ENCODE measurements around the gene AFF4.
"Not testable (repeated sequence)": the region's sequence is repeated elsewhere in the genome, so short reads cannot be mapped to it uniquely, and the experiment has no call there.

Gene AFF4

GRCh38 chr5:132887283-132887682, 76.2 kb downstream of the AFF4 start:
- no peak for DNase-seq

DNA sequence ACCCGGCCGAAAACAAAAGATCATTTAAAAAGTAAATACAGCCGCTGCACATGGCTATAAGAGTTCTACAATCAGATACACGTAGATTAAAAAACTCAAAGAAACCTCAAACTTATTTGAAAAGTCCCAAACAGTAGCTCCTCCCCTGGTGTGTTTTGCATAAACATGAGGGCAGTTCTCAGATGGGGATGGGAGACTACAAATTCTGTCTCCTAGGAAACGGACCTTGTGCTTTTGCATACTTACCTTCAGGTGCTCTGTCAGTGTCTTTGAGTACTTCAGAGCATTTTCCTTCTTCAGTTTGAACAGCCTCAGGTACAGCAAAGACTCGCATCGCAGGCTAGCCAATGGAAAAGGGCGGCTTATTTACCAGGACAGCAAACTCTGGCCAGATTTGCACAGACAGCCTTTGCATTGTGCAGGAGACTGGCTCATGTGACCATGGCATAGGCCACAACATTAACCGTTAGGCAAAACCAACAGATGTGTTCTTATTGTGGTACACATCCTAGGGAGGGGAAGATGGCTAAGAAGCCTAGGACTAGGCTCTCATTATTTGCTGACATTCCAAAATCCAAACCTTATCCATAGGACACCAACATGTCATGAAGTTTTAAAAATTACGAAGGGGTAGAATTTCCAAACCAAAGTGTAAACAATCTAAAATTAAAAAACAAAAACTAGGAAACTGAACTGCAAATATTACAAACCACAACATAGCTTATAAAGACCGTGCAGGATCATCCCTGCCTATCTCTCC, 77.2 kb downstream of the AFF4 start:
- no peak for DNase-seq

DNA sequence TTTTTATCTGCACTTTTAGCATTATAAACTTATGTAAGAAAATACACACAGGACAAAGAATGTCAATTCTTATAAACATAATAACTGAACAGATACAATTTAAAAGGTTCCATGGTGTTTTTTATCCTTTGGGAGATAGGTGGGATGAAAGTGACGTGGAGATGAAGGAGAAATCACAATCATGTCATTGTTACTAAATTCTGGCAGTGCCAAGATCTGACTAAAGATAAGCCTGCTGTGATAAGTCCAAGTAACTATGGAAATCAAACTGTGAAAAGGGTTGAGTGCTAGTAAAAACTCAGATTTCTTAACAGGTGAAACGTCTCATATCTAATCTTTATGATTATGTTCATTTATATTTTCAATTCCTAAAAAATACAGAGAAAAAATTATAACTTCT, 78.9 kb downstream of the AFF4 start:
- no peak for DNase-seq

- DNase-seq = no peak
These were observed 80.1 kb downstream of the AFF4 start for GRCh38 chr5:132883261-132883834.

DNA sequence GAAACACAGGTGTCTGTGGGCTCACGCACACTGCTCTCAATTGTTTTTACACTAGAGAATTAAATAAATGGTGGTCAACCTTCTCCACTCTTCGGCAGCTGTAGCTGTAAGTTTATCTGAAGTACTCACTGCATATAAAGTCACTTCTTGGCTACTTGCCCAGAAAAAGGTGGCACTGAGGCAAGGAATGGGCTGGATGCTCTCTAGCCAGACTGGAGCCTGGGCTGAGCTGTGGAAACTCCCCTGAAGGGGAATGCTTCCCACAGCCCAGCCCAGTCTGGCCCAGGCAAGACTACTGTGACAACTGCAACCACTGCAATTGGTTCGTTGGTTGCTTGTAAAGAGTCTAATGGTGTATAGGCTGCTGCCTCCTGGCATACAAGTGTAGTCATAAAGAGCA, 85.5 kb downstream of the AFF4 start:
- DNase-seq = no peak

DNA sequence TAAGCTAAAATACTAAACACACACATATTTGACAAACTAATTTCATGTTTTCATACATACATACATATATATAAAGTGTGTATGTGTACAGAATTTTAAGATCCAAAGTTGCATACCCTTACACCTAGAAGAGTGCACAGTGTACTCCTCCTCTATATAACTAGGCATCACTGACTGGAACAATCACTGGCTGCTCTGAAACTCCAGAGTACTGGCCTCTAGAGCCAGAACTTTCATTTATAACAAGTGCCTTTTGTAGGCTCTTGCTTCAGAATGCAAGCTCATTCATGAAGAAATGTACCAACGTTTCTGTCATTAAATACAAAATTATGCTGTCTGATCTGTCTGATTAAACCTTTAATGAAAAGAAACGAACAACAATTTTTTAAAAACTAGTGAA, 86.0 kb downstream of the AFF4 start:
- no peak for DNase-seq

DNA sequence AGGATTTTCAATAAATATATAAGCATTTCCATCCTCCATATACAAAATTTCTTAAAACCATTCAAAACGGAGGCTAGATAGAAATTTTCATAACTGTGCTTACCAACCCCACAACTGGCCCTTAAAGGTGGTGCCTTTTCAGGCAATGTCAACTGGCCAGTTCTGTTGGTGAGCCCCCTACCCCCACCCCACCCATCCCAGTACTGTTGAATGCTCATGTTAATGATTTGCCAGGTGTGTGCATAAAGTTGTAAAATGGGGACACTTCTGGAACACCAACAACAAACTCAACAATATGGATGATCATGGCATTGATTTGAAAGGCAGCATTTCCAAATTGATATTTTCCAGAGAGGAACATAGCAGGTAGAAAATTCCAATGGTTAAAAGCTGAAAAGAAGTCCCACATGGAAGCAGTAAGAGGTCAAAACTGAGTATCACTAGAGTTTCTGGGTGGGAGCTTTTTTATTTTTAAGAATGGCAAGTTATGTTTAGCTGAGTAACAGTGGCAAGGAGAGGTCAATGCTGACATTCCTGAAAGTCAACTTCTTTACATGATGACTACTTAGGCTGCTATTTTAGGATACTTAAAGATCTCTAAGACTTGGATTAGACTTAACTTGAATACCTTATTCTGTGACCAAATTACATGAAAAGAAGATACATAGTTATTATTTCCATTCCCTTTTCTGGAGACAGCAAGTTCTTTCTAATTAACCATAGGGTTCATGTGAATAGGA, 87.2 kb downstream of the AFF4 start:
- no peak for DNase-seq

- DNase-seq = no peak
These were observed 89.5 kb downstream of the AFF4 start for GRCh38 chr5:132873930-132874271.

GRCh38 chr5:132873119-132873929, 90.1 kb downstream of the AFF4 start, which contains the start of gene LEAP2:
TSS of gene LEAP2 (plus strand) at chr5:132873668. CDS start at chr5:132873695, 27 bp downstream.
- DNase-seq = no peak

- no peak for DNase-seq
These were observed 90.7 kb downstream of the AFF4 start for GRCh38 chr5:132872788-132873118.

DNA sequence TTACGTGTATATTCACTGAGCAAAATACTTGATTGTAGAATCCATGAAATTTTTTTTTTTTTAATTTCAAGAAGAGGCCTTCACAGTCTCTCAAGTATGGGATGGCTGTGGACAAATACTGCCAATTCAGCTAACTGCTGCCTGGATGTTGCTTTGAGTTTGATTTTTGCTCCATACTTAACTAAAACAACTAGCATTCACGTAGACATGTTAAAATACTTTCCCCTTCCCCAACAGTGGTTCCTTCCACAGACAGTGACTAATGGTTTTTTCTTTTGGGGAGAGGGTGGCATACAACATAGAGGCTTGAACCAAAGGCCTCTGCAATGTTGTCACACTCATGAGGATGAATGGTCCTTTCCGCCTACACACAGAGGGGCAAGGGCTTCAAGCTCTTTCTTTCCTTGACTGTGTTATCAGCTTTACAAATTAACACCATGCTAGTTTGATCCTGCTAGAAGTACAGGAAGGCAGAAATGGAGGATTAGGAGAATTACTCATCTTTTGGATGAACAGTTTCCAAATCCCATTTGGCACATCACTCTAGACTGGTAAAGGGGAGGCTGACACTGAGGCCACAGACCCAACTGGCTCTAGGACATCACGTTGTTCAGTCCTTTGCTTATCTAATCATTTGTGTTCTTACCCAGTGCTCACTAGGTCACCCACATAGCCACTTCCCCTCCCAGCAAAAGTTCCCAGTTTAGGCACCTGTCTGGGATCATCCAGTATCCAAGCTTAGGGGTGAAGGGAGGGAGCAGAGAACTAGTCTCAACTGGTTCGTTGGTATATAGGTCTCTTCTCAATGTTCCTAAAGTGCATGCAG, 91.8 kb downstream of the AFF4 start:
- no peak for DNase-seq

DNA sequence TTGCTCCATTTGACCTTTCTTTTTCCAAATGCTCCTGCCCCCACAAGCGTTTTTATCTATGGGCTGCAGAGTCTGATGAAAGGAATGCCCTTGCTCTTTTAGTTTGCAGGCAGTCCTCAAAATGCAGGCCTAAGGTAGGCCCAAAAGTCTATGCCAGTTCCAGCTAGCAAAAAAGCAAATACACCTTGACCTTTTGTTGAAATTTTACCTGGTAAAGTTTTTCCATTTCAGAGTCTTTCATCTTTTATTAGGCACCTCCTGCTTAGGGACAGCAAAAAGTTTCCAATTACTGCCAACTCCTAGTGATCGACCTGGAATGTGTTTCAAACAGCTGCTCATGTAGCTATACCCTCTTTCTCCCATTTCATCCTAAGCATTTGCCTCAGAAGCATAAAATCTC, 92.6 kb downstream of the AFF4 start:
- no peak for DNase-seq

GRCh38 chr5:132868754-132869153, 94.7 kb downstream of the AFF4 start:
- no peak for DNase-seq

DNA sequence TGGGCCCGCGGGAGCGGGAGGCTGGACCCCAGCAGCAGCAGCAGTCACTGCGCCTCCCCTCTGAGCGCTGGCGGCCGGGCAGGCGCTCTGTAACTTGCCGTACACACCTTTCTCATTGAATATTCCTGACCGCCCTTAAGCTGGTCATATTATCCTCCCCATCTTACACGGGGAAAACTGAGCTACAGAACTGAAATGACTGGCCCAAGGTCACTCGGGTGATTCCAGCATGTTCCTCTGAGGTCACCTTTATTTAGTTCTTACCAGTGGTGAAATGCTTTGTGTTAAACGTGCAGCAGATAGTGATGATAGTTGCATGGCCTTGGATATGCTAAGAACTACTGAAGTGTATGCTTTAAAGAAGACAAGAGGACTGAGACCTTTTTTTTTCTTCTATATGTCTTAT, 96.4 kb downstream of the AFF4 start:
- DNase-seq = no peak

DNA sequence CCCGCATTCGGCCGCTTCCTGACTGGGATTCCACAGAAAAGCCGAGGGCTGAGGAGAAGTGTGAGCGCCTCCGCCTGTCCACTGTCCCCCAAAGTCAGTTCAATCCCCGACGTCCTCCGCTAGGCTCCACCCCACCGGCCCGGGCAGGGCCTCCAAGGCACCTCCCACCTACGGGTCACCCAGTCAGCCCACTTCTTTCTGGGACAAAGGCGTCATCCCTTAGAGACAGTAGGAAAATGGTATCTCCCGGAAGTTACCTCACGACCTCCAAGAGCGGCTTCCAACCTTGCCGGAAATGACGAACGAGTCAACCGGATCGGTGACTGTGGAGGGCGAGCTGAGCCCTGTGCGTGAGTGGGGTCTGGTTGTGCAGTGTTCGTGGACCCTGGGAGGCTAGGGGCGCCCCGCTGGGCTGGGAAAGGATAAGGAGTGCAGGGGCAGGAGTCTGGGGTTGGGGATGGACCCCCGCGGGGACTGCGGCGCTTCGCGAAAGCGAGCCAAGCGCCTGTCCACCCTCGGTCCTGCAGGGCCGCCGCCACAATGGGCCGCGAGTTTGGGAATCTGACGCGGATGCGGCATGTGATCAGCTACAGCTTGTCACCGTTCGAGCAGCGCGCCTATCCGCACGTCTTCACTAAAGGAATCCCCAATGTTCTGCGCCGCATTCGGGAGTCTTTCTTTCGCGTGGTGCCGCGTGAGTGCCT, 96.9 kb downstream of the AFF4 start, which contains the start of the genes GDF9 and UQCRQ:
TSS of gene GDF9 (minus strand) at position 128 of the 704 bp plus-strand sequence. CDS start 1,936 bp downstream, outside the sequence.
TSS of gene UQCRQ (plus strand) at position 301 of the 704 bp plus-strand sequence. CDS start at position 541, 240 bp downstream.
- DNase-seq = peak; percentile 92

DNA sequence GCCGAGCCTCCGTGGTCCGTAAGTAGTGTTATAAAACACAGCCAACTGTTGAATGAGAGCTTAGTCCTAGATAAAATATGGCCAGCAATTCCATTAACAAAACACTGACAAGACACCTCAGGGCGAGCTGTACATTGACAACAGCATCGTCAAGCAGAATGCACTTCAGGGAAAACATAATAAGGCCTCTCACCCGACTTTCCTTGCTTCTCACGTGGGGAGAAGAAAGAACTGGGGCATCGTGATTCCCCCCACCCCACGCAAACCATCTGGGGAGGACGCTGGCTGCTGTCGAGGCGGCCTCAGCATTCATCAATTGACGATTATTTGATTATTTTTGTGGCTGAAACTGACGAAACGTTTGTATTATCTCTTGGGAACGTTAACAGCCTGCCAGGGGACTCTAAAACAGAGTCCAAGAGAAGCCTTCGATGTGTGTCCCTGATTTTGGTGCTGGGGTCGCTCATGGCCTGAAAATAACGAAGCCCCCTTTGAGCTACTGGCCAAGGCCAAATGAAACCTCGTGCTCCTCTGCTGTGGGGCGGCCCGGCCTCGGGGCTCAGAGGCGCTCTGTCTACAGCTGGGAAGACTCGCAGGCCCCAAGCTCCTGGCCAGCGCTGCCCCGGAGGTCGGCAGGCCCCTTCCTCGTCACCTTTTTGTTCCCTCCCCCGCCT, 97.6 kb downstream of the AFF4 start:
- no peak for DNase-seq

DNA sequence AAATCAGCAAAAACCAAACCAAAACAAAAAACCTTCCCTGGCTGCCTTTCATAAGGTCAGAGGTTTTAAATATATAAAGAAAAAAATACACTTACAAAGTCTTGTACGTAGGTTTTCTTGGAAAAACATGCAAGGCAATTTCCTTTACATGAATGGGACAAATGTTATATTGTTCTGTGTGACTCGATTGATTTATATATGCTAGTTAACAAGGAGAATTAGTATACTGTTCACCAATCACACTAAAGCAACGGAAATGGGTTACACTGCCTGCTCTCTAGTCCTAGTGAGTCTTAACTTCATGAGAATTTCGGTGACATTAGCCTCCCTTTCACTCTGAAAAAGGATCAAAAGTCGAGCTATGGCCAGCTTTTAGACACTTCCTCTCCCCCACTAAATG, 102.7 kb downstream of the AFF4 start:
- no peak for DNase-seq

DNA sequence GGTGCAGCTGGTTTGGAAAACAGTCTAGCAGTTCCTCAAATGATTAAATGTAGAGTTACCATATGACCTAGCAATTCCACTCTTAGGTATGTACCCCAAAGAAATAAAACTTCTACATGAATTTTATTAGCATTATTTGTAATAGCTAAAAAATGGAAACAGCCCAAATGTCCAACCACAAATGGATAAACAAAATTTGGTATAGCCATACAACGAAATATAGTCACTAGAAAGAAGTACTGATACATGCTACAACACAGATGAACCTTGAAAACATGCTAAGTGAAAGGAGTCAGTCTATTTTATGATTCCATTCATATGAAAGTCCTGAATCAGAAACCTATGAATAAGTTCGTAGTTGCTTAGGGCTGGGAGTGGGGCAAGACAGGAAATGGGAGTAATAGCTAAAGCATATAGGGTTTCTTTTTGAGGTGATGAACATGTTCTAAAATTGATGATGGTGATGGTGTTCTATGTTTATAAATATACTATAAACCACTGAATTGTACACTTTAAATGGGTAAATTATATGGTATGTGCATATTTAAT, 103.5 kb downstream of the AFF4 start:
- no peak for DNase-seq

GRCh38 chr5:132856011-132856410, 107.4 kb downstream of the AFF4 start:
- no peak for DNase-seq

- DNase-seq = not testable (repeated sequence)
These were observed 108.4 kb downstream of the AFF4 start for GRCh38 chr5:132854992-132855391.

- no peak for DNase-seq
These were observed 109.1 kb downstream of the AFF4 start for GRCh38 chr5:132854301-132854700.
